ENCODE results near the gene HDAC1. TPM values are rescaled to one million over a fixed set of nuclear protein-coding genes. Genes with fewer than 3 reads are reported as not detected.
A peak's percentile ranks its signal among the peaks of the same experiment; 100 is the strongest.

HDAC1 gene
- total RNA-seq, 1 donor from 2014 or later = 21.0 TPM

DNA sequence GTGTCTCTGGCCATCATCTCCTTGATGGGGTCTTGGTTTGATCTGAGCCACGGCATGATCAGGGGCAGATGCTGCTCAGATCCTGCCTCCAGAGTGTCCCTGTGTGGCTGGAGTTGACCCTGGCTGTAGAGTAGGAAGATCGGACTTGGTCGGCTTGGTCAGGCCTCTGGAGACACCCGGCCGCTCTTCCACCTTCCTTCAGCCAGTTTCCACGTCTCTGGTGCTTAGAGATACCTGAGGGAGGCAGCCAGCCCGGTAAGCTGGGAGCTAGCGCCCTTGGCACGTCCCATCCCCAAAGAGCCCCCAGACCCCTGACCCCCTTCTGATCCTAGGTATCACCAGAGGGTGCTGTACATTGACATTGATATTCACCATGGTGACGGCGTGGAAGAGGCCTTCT, 35.3 kb downstream of the HDAC1 start:
- no peak for DNase-seq (ENCODE audit: low read depth)

GRCh38 chr1:32329931-32330466, 38.1 kb downstream of the HDAC1 start:
- DNase-seq (ENCODE audit: low read depth) = no peak

DNA sequence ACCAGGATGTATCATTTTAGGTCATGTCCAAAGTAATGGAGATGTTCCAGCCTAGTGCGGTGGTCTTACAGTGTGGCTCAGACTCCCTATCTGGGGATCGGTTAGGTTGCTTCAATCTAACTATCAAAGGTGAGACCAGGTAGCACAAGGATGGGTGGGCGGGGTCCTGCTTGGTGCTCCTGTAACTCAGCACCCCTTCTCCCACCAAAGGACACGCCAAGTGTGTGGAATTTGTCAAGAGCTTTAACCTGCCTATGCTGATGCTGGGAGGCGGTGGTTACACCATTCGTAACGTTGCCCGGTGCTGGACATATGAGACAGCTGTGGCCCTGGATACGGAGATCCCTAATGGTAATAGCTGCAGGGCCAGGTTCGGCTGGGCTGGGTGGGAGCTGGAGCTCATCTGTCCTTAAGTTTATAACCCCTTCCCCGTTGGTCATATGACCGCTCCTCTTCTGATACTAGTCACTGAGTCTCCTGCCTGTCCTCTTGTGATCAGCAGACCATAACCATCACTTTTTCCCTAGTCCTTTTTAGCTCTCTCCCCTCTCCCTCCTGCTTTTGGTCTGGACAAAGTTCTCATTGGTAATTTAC, 38.8 kb downstream of the HDAC1 start:
- DNase-seq (ENCODE audit: low read depth) = no peak

- no peak for DNase-seq (ENCODE audit: low read depth)
These were observed 39.7 kb downstream of the HDAC1 start for GRCh38 chr1:32331549-32331948.

GRCh38 chr1:32332290-32333079, 40.6 kb downstream of the HDAC1 start:
- DNase-seq (ENCODE audit: low read depth) = no peak

DNA sequence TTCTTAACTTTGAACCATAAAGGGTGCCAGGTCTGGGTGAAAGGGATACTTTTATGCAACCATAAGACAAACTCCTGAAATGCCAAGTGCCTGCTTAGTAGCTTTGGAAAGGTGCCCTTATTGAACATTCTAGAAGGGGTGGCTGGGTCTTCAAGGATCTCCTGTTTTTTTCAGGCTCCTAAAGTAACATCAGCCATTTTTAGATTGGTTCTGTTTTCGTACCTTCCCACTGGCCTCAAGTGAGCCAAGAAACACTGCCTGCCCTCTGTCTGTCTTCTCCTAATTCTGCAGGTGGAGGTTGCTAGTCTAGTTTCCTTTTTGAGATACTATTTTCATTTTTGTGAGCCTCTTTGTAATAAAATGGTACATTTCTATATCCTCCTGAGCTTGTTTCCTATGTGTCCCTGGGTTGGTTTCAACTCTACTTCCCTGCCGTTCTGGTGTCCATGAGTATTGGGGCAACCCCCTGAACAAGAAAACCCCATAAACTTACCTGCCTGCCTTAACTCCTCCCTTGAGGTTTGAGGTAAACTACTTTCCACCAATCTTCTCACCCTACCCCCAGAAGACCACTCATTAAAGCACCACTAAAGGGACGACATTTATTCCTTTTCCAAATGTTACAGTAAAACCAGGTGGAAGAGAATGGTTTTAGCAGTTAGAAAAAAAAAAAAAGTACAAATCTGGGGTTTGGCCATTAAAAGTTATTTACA, 41.5 kb downstream of the HDAC1 start:
- DNase-seq (ENCODE audit: low read depth) = no peak

- no peak for DNase-seq (ENCODE audit: low read depth)
These were observed 42.5 kb downstream of the HDAC1 start for GRCh38 chr1:32334274-32334861.

DNA sequence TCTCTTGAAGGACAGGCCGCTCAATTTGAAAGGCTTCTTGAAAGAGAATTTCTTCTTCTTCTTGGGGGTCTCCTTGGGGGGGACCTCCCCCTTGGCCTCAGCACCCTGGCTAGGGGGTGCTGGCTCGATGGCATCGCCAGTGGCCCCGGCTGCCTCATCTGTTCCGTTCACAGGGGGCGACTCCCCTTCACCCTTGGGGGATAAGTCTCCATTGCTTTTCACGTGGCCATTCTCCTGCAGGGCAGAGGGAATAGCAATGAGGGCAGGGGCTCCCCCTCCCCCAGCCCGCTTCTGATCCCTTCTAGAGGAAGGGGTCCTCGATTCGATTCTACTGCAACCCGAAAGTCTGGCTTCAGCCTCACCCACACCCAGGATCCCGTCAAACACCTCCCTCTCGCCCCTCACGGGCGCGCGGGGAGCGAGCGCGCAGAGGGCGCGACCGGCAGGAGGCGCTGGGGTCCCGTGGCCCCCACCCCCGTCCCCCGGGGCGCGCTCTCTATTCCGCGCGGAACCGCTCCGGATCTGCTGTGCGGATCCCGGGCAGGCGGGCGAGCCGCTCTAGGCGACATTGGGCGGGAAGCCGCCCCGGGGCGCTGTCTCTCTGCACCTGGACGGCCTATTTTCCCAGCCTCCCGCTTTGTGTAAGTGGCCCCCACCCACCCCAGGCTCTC, 43.1 kb downstream of the HDAC1 start:
- DNase-seq (ENCODE audit: low read depth) = peak; percentile 57

- DNase-seq (ENCODE audit: low read depth) = no peak
These were observed 43.6 kb downstream of the HDAC1 start for GRCh38 chr1:32335535-32335789.

DNA sequence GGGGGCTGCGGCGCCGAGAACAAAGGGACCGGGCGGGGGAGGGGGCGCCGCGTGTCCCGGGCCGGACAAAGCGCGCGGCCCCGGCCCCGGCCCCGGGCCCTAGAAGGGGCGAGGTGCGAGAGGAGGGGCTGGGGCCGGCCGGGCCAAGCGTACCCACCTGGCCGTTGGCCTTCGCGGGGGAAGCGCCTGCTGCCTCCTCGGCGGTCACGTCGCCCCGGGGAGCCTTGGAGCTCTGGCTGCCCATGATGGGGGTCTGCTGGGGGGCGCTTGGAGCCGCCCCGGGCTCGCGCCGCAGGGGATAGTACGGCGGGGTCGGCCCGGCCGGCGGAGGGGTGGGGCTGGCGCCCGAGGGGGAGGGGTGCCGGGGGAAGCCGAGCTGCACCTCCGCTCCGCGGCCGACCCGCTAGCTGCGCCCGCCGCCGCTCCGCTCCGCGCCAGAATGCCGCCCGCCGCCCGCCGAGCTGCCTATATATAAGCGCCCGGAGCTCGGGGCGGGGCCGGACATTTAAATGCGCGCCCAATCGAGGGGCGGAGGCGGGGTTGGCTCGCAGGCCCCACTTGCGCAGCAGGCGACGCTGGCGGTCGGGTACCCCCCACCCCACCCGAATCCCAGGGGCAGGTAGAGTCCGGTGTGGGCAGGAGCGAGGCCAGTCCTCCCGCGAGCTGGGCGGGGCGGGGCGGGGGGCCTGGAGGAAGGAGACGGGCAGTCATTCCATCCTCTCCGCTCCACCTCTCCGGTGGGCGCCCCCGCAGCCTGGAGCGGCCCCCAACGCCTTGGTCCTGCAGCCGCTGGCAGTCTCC, 44.1 kb downstream of the HDAC1 start, which contains the start of gene MARCKSL1:
MARCKSL1 (minus strand) TSS at position 444 of the 801 bp plus-strand sequence; CDS start at position 244, 200 bp downstream.
- DNase-seq (ENCODE audit: low read depth) = peak; percentile 74

- DNase-seq (ENCODE audit: low read depth) = no peak
These were observed 44.7 kb downstream of the HDAC1 start for GRCh38 chr1:32336591-32336932.

- peak; percentile 28 for DNase-seq (ENCODE audit: low read depth)
These were observed 45.2 kb downstream of the HDAC1 start for GRCh38 chr1:32336963-32337675.

GRCh38 chr1:32337855-32338636, 46.2 kb downstream of the HDAC1 start:
- DNase-seq (ENCODE audit: low read depth) = peak; percentile 73

- no peak for DNase-seq (ENCODE audit: low read depth)
These were observed 46.8 kb downstream of the HDAC1 start for GRCh38 chr1:32338637-32339145.

GRCh38 chr1:32339363-32339978, 47.6 kb downstream of the HDAC1 start:
- no peak for DNase-seq (ENCODE audit: low read depth)

DNA sequence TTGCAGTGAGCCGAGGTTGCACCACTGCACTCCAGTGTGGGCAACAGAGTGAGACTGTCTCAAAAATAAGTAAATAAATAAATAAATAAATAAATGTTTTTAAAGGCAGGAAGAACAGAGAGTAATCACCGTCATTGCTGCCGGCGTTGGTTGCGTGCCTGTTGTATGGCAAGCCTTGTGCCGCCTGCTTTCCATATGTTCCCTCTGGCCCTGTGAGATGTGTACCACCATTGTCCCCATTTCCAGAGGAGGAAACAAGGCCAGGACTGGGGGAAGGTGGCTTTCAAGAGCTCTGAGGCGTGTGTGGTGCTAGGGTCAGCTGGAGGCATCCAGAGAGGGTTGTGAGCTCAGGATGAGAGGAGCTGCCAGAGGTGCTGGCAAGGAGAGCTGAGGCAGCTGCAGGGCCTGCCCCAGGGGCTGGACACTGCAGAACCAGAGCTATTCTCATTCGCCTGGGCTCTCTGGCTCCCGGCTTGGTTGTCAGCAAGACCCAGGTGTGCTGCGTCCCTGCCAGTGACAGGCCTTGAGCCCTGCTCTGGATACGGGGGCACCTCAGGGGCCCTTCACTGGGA, 49.4 kb downstream of the HDAC1 start:
- DNase-seq (ENCODE audit: low read depth) = no peak

DNA sequence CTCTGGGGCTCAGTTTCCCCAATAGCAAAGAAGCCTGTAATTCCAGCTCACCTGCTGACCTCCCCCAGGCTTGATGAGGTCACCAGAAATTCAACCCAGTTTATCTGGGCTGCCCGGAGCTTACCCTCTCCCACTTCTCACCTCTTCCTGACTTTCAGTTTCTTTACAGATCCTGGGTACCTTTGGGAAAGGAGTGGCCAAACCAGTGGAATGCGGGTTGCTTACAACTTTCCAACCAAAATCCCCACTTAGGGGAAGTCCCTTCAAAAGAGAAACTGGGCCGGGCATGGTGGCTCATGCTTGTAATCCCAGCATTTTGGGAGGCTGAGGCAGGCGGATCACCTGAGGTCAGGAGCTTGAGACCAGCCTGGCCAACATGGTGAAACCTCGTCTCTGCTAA, 50.1 kb downstream of the HDAC1 start:
- no peak for DNase-seq (ENCODE audit: low read depth)

- DNase-seq (ENCODE audit: low read depth) = no peak
These were observed 50.8 kb downstream of the HDAC1 start for GRCh38 chr1:32342704-32343103.

Measured in myocyte (in vitro differentiated cells).